ENCODE measurements around the gene CCDC142. TPM values are rescaled to one million over a fixed set of nuclear protein-coding genes. Genes with fewer than 3 reads are reported as not detected.
A peak's percentile ranks its signal among the peaks of the same experiment; 100 is the strongest.

The CCDC142 gene
- total and polyA plus RNA-seq, 2 of the 8 experiments (the other 6 are each of a cell fraction or from before 2014, with no cell fraction given) = 6.0 to 10.7 TPM

DNA sequence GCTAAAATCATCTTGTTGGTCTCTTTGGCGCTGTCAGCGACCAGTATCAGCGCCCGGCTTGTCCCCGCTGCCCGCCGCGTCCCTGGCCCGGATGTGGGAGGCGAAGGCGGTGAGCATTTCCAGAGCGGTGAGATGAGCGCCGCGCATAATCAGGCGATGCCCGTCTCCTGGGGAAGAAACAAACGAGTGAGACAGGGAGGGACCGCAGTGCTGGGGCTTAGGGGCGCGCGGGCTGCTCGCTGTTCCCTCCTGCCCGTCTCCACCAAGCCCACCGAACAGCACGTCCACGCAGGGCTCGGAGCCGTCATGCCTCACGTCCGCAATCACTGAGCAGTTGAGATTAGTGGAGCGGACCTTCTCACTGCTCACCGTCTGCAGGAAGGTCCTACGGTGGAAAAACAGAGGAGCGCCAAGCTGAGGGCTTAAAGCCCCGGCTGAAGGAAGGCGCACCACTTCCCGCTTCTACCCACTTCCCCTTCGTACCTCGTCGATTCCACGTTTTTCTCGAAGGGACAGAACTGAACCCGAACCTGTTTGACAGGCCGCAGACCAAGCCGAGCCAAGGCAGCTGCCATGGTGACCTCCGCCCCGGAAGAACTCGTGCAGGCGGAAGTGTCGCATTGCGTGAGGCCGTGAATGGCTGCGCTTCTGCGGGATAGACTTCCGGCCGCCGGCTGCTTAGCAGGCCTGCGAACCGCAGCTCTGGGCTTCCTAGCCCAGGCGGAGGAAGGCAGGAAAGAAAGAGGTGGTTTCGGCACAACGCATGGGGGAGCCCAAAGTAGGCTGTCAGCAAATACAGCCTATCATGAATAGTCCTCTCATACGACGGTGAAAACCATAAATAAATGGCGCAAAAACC, 10.5 kb downstream of the CCDC142 start, which contains the start of gene MRPL53:
MRPL53 (minus strand) TSS at position 595 of the 859 bp plus-strand sequence; CDS start at position 575, 20 bp downstream.
- 2% methylated on average over 59 of the region's 66 CpGs; no CpG with 5 or more reads in 1 of the 2 experiments for WGBS, 2 experiments (ENCODE audit: extremely low coverage in 1 of 2, insufficient coverage in 1 of 2, insufficient read length in 1 of 2, insufficient replicate concordance in 2 of 2, low coverage in 1 of 2, low lambda C conversion rate in 2 of 2, missing lambda C conversion rate in 1 of 2)
- TF ChIP-seq CBX8 (IDR thresholded peaks at IDR 0.05; ENCODE audit: borderline replicate concordance, low read depth, low read length) (no peak), CHD2 (IDR thresholded peaks at IDR 0.05; ENCODE audit: low read length) (peak; percentile 90), TBP (IDR thresholded peaks at IDR 0.05; ENCODE audit: low read depth, low read length) (peak; percentile 64; the same call in 1 of the 2 replicates), CREB1 (IDR thresholded peaks at IDR 0.05) (peak; percentile 78), POLR2A (IDR thresholded peaks at IDR 0.05; ENCODE audit: control extremely low read depth in 1 of 2, low read depth in 2 of 2, low read length in 2 of 2) (peak; percentile 80 to 95), RBBP5 (IDR thresholded peaks at IDR 0.05; ENCODE audit: borderline replicate concordance, low read depth, low read length) (peak; percentile 57; the same call in 1 of the 2 replicates), RNF2 (IDR thresholded peaks at IDR 0.05; ENCODE audit: borderline replicate concordance, low read depth, low read length, missing control alignments, poor library complexity, severe bottlenecking) (no peak), RXRA (IDR thresholded peaks at IDR 0.05; ENCODE audit: insufficient read depth, low read depth, low read length) (no peak), RFX5 (IDR thresholded peaks at IDR 0.05; ENCODE audit: borderline replicate concordance, low read depth, low read length) (no peak), BRCA1 (IDR thresholded peaks at IDR 0.05; ENCODE audit: low read depth, low read length) (no peak), ASH2L (IDR thresholded peaks at IDR 0.05; ENCODE audit: low read length) (peak; percentile 83)

More for the DNA sequence above, 10.5 kb downstream of the CCDC142 start, which contains the start of gene MRPL53:
- H3K79me2 ChIP-seq (ENCODE audit: control insufficient read depth in 1 of 2, insufficient read depth in 2 of 2, low read length in 2 of 2) = no peaks in the 10 kb centered on the region
- H2AFZ ChIP-seq (ENCODE audit: low read length) = peak within 1 kb of the TSS; percentile 93
- no peak within 1 kb of the TSS for H2AK5ac ChIP-seq (ENCODE audit: low read depth, low read length)
- no peak for FAIRE-seq
- H3K23ac ChIP-seq (ENCODE audit: insufficient read length) = no peak within 1 kb of the TSS
- H4K20me1 ChIP-seq (replicated peaks in 1 of 2; ENCODE audit: control insufficient read depth in 1 of 2, insufficient read depth in 2 of 2, low read length in 2 of 2) = no peaks in the 10 kb centered on the region
- ChIA-PET CTCF (ENCODE audit: partially characterized antibody) (interaction anchor here (0.6 to 5.7 kb wide), 14 partner anchors 8 to 116 kb away, joined by 3 to 86 read pairs (median 3); partner anchors contain the start of genes AUP1, CCDC142, DQX1 and HTRA2), POLR2A (ENCODE audit: partially characterized antibody) (interaction anchor here (0.9 to 5.2 kb wide), 13 partner anchors 8 to 78 kb away, joined by 3 to 89 read pairs (median 4); partner anchors contain the start of genes AUP1, CCDC142, HTRA2 and INO80B)
- peak within 1 kb of the TSS; percentile 86 for H4K5ac ChIP-seq (ENCODE audit: insufficient read length, low read depth, low read length)
- peak within 1 kb of the TSS; percentile 85 for H2BK5ac ChIP-seq (ENCODE audit: low read depth, low read length)
- H3K23me2 ChIP-seq (ENCODE audit: low read depth, low read length) = peaks cover 11% of the 10 kb centered on the region
- no peak within 1 kb of the TSS for H3K14ac ChIP-seq (ENCODE audit: insufficient read length)
- H3K79me1 ChIP-seq (ENCODE audit: low read depth, low read length) = no peaks in the 10 kb centered on the region
- H2BK120ac ChIP-seq (replicated peaks; ENCODE audit: low read depth, low read length) = peak within 1 kb of the TSS; percentile 21
- no peak within 1 kb of the TSS for H2BK12ac ChIP-seq (ENCODE audit: low read depth, low read length)
- H3K27ac ChIP-seq (ENCODE audit: low read depth, low read length) = peak within 1 kb of the TSS; percentile 79
- peak within 1 kb of the TSS; percentile 97 to 98 for H3K4me2 ChIP-seq (ENCODE audit: insufficient read depth in 1 of 2, low read depth in 2 of 2, low read length in 2 of 2)
- no peak within 1 kb of the TSS for H2BK20ac ChIP-seq (ENCODE audit: low read length)
- peak within 1 kb of the TSS; percentile 73; the same call in 1 of the 2 replicates for H2BK15ac ChIP-seq (ENCODE audit: low read length)
- peak within 1 kb of the TSS; percentile 25; the same call in 1 of the 2 replicates for H3K18ac ChIP-seq (ENCODE audit: extremely low read depth, low read length)
- H3K4me3 ChIP-seq (ENCODE audit: extremely low read depth in 1 of 4, insufficient read depth in 2 of 4, low read depth in 3 of 4, low read length in 4 of 4) = peak within 1 kb of the TSS; percentile 77 to 95 (median 87)
- no peaks in the 10 kb centered on the region for H3K9me3 ChIP-seq (ENCODE audit: insufficient read depth in 2 of 2, low read depth in 1 of 2, low read length in 1 of 2)
- H3K4me1 ChIP-seq (replicated peaks in 1 of 4; ENCODE audit: control insufficient read depth in 3 of 4, insufficient read depth in 4 of 4, low read length in 3 of 4) = peaks cover 0 to 3% (median 2%) of the 10 kb centered on the region in 4 experiments; a peak in 3 of 7 replicates
- H3K4ac ChIP-seq (replicated peaks; ENCODE audit: insufficient read length, low read depth, low read length) = peak within 1 kb of the TSS; percentile 98
- peak within 1 kb of the TSS; percentile 55 to 77 (median 72) for H3K9ac ChIP-seq (replicated peaks in 1 of 4; ENCODE audit: extremely low read depth in 1 of 4, low read depth in 3 of 4, low read length in 3 of 4)
- peak within 1 kb of the TSS; percentile 79 for H4K91ac ChIP-seq (replicated peaks; ENCODE audit: insufficient read length, low read length)
- no peaks in the 10 kb centered on the region for H3K27me3 ChIP-seq (replicated peaks in 1 of 4; ENCODE audit: control insufficient read depth in 3 of 4, extremely low read depth in 1 of 4, insufficient read depth in 3 of 4, low read length in 3 of 4)
- peaks cover 0 to 4% (median 2%) of the 10 kb centered on the region in 4 experiments; a peak in 6 of 8 replicates for H3K36me3 ChIP-seq (ENCODE audit: control insufficient read depth in 2 of 4, insufficient read depth in 4 of 4, low read length in 3 of 4)
- peak within 1 kb of the TSS; percentile 94; the same call in 1 of the 2 replicates for H4K8ac ChIP-seq (ENCODE audit: extremely low read depth, insufficient read depth, low read length)
- peak; percentile 84 to 94 for DNase-seq (ENCODE audit: low read depth in 1 of 2, low spot score in 2 of 2)
- peak within 1 kb of the TSS; percentile 91 for H3K56ac ChIP-seq (replicated peaks; ENCODE audit: insufficient read length, low read depth, low read length)

All from H1 (cell line).